ENCODE data around the gene TRIM52.

TRIM52 gene

DNA sequence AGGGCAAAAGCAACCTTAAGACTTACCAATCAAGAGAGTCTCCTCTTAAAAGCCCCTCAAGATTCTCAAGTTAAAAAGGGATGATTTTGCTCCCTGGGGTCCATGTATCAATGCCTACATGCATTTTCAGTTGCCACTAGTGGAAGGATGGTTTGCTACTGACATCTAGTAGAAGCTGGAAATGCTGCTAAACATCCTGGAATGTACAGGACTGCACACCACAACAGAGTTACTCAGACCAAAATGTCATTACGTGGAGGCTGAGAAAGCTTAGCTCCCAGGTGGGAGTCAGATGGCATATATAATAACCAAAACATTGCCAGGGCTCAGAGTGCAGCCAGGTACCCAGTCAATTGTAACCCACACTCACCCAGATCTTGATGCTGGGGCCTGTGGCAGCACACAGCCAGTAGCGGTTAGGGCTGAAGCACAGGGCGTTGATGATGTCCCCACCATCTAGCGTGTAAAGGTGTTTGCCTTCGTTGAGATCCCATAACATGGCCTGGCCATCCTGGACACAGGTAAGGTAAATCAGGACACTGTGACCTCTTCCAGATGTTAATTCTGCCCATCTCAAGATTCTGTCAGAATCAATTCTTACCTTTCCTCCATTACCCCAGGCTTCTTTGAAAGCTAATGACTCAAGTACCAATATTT is 23.1 kb downstream of the TRIM52 start (continued):
- TF ChIP-seq, protein P1, sequence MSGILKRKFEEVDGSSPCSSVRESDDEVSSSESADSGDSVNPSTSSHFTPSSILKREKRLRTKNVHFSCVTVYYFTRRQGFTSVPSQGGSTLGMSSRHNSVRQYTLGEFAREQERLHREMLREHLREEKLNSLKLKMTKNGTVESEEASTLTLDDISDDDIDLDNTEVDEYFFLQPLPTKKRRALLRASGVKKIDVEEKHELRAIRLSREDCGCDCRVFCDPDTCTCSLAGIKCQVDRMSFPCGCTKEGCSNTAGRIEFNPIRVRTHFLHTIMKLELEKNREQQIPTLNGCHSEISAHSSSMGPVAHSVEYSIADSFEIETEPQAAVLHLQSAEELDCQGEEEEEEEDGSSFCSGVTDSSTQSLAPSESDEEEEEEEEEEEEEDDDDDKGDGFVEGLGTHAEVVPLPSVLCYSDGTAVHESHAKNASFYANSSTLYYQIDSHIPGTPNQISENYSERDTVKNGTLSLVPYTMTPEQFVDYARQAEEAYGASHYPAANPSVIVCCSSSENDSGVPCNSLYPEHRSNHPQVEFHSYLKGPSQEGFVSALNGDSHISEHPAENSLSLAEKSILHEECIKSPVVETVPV (CRISPR knock-in tag; IDR thresholded peaks at IDR 0.05) = no peak
- TF ChIP-seq ZNF565 (CRISPR knock-in tag; conservative IDR thresholded peaks at IDR 0.05; ENCODE audit: low read depth) = no peak

GRCh38 chr5:181236954-181237641 is 23.8 kb downstream of the TRIM52 start:
- no peak for ATAC-seq

More at GRCh38 chr5:181236954-181237641, 23.8 kb downstream of the TRIM52 start:
- TF ChIP-seq TCF4 (CRISPR knock-in tag; IDR thresholded peaks at IDR 0.05; ENCODE audit: borderline replicate concordance) (no peak), TSHZ2 (CRISPR knock-in tag; IDR thresholded peaks at IDR 0.05) (no peak), PATZ1 (CRISPR knock-in tag; IDR thresholded peaks at IDR 0.05; ENCODE audit: borderline replicate concordance) (no peak), PPARA (CRISPR knock-in tag; IDR thresholded peaks at IDR 0.05; ENCODE audit: borderline replicate concordance) (no peak), CSDC2 (CRISPR knock-in tag; IDR thresholded peaks at IDR 0.05) (no peak), ZNF70 (CRISPR knock-in tag; IDR thresholded peaks at IDR 0.05) (no peak), ZFP3 (CRISPR knock-in tag; IDR thresholded peaks at IDR 0.05) (no peak), ESRRG (CRISPR knock-in tag; IDR thresholded peaks at IDR 0.05) (no peak), TOX (CRISPR knock-in tag; IDR thresholded peaks at IDR 0.05; ENCODE audit: borderline replicate concordance) (no peak), ZNF8 (CRISPR knock-in tag; IDR thresholded peaks at IDR 0.05) (no peak), CREB5 (CRISPR knock-in tag; IDR thresholded peaks at IDR 0.05; ENCODE audit: low read depth) (no peak), ARNTL (CRISPR knock-in tag; IDR thresholded peaks at IDR 0.05; ENCODE audit: borderline replicate concordance, low read depth) (no peak), ISL1 (CRISPR knock-in tag; IDR thresholded peaks at IDR 0.05) (no peak), GLIS3 (CRISPR knock-in tag; IDR thresholded peaks at IDR 0.05) (no peak)
- TF ChIP-seq, protein P1 (CRISPR knock-in tag; IDR thresholded peaks at IDR 0.05) = no peak
- TF ChIP-seq, protein P2, sequence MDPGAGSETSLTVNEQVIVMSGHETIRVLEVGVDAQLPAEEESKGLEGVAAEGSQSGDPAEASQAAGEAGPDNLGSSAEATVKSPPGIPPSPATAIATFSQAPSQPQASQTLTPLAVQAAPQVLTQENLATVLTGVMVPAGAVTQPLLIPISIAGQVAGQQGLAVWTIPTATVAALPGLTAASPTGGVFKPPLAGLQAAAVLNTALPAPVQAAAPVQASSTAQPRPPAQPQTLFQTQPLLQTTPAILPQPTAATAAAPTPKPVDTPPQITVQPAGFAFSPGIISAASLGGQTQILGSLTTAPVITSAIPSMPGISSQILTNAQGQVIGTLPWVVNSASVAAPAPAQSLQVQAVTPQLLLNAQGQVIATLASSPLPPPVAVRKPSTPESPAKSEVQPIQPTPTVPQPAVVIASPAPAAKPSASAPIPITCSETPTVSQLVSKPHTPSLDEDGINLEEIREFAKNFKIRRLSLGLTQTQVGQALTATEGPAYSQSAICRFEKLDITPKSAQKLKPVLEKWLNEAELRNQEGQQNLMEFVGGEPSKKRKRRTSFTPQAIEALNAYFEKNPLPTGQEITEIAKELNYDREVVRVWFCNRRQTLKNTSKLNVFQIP (CRISPR knock-in tag; IDR thresholded peaks at IDR 0.05; ENCODE audit: borderline replicate concordance, low read depth) = no peak
